Esophagus squamous epithelium (tissue), 4 donors: ENCODE measurements around the gene UCKL1.

Experiments
- POLR2A ChIP-seq, 4 donors: fragments of 450-650 bp; IDR thresholded peaks; one replicate each; pipeline ENCODE4 v1.6.1; 2017; ENCODE audit warnings: antibody characterized with exemption in 4 of 4, mild to moderate bottlenecking in 4 of 4, moderate library complexity in 3 of 4
- TF ChIP-seq, protein P1 (sequence below), 6 experiments: fragments of 450-650 bp in 4 of 6; fragments of 200-600 bp in 2 of 6; sonication (generic) in 2 of 6; IDR thresholded peaks; one replicate each; pipeline ENCODE4 v1.5.1; 2016 to 2019; ENCODE audit warnings: antibody characterized with exemption in 6 of 6, mild to moderate bottlenecking in 4 of 6, moderate library complexity in 4 of 6

DNA sequence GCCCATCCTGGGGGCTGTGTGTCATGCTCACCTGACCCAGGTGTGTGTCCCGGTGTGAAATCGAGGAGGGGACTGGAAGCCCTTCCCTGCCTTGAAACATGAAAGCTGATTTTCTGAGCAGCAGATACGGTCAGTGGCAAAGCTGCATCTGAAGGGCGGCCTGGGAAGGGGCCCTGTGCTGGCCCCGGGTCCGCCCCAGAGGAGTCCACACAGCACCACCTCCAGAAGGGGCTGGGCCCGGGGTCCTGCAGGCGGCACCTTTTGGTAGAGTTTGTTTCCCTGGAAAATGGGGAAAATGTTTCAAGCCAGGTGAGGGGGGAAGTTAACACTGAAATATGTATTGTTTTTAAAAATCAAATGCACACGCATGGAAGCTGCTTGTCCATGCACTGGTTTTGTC lies 20.8 kb downstream of the UCKL1 start:
- no peak for TF ChIP-seq POLR2A (IDR thresholded peaks at IDR 0.05)
- TF ChIP-seq, protein P1, sequence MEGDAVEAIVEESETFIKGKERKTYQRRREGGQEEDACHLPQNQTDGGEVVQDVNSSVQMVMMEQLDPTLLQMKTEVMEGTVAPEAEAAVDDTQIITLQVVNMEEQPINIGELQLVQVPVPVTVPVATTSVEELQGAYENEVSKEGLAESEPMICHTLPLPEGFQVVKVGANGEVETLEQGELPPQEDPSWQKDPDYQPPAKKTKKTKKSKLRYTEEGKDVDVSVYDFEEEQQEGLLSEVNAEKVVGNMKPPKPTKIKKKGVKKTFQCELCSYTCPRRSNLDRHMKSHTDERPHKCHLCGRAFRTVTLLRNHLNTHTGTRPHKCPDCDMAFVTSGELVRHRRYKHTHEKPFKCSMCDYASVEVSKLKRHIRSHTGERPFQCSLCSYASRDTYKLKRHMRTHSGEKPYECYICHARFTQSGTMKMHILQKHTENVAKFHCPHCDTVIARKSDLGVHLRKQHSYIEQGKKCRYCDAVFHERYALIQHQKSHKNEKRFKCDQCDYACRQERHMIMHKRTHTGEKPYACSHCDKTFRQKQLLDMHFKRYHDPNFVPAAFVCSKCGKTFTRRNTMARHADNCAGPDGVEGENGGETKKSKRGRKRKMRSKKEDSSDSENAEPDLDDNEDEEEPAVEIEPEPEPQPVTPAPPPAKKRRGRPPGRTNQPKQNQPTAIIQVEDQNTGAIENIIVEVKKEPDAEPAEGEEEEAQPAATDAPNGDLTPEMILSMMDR (IDR thresholded peaks at IDR 0.05), result no peak
